Fibroblast of lung (primary cell): Measurements from ENCODE around the gene PRKCA.

Experiments
- EZH2 ChIP-seq: IDR thresholded peaks from 2 replicates; pipeline ENCODE4 v1.5.1; 2012; ENCODE audit warnings: low read length, control low read depth, mild to moderate bottlenecking; ENCODE audit errors: missing control alignments
- TF ChIP-seq, protein P1 (sequence below), 2 donors: IDR thresholded peaks in 1 of 2; conservative IDR thresholded peaks in 1 of 2; 1 replicate in 1 of 2; 2 replicates in 1 of 2; pipeline ENCODE4 v1.5.1; 2011 to 2012; ENCODE audit warnings: low read length in 2 of 2, control low read depth in 1 of 2, inconsistent platforms in 1 of 2, low read depth in 1 of 2, mild to moderate bottlenecking in 1 of 2

DNA sequence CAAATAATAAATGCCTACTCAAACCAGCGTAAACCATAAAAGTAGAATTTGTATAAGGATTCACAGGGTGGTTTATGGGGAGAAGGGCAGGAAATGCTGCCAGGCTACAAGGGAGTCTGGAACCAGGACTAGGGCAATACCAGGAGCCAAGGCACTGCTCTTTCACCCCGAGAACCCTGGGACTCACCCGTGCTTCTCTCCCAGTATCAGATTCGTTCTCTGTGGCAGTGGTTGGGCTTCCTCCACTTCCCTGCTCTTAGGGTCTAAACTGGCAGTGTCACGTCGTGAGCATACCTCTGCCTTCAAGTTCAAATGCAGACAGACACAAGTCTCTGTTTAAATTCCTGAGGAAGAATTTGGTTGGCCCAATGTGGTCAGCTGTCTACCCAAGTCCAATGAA, 49.3 kb downstream of the PRKCA start:
- TF ChIP-seq, protein P1, sequence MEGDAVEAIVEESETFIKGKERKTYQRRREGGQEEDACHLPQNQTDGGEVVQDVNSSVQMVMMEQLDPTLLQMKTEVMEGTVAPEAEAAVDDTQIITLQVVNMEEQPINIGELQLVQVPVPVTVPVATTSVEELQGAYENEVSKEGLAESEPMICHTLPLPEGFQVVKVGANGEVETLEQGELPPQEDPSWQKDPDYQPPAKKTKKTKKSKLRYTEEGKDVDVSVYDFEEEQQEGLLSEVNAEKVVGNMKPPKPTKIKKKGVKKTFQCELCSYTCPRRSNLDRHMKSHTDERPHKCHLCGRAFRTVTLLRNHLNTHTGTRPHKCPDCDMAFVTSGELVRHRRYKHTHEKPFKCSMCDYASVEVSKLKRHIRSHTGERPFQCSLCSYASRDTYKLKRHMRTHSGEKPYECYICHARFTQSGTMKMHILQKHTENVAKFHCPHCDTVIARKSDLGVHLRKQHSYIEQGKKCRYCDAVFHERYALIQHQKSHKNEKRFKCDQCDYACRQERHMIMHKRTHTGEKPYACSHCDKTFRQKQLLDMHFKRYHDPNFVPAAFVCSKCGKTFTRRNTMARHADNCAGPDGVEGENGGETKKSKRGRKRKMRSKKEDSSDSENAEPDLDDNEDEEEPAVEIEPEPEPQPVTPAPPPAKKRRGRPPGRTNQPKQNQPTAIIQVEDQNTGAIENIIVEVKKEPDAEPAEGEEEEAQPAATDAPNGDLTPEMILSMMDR (conservative IDR thresholded peaks at IDR 0.05 in 1 of 2, IDR thresholded peaks at IDR 0.05 in 1 of 2; ENCODE audit: low read depth in 1 of 2, low read length in 2 of 2): no peak
- TF ChIP-seq EZH2: no peak
